ENCODE measurements around the gene GABARAPL1. TPM values are rescaled to one million over a fixed set of nuclear protein-coding genes. Genes with fewer than 3 reads are reported as not detected.

GABARAPL1 gene
- total RNA-seq, 1 experiment from 2014 or later: 24.1 TPM

DNA sequence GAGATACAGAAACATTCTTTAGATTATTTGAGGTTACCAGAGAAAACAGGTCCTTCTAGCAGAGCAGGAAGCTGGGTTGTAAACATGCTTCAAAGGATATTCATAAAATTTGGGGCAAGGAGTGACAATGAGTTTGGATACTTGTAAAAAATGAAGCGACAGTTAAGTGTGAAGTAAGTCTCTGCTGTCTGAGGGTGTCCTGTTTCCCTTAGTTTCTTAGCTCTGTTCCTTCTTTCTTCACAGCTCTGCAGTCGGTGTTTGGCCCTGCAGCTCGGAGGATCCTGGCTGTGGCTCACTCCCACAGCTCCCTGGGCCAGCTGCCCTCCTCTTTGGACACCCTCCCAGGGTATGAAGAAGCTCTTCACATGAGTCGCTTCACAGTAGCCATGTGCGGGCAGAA lies 23.0 kb upstream of the GABARAPL1 start:
- in situ Hi-C loops (cut with HindIII; ENCODE audit: low pct_unique_long_range_greater_than_20kb, low sequenced_read_pairs): no loop called here
- intact Hi-C loops (cut with micrococcal nuclease; ENCODE audit: unreplicated experiment): loop anchor here (1.0 kb wide), 1 partner anchor 36 kb away; no protein-coding TSS in a partner anchor
- H3K4me3 ChIP-seq (ENCODE audit: low read depth in 2 of 2, low read length in 2 of 2): no peak overlapping the region
- ChIA-PET POLR2A (interaction anchor here (0.6 to 0.7 kb wide), 2 partner anchors 87 to 319 kb away, joined by 8 to 11 read pairs; no protein-coding TSS in a partner anchor), CTCF (interaction anchor here (0.7 to 1.1 kb wide), 3 partner anchors 35 to 180 kb away, joined by 3 to 13 read pairs (median 4); no protein-coding TSS in a partner anchor)
- ATAC-seq: no peak
- no peaks in the 10 kb centered on the region for H3K27me3 ChIP-seq (ENCODE audit: control insufficient read depth, insufficient read depth, low read length)
- H3K4me1 ChIP-seq (ENCODE audit: control insufficient read depth, insufficient read depth, low read length): peaks cover 12% of the 10 kb centered on the region
- no peak for DNase-seq (ENCODE audit: low read depth, low spot score)
- no peaks in the 10 kb centered on the region for H3K36me3 ChIP-seq (ENCODE audit: control insufficient read depth, insufficient read depth, low read length)
- no TSS peak for BruUV-seq (replicated peaks)
- TF ChIP-seq POLR2AphosphoS5 (IDR thresholded peaks at IDR 0.05; ENCODE audit: low read depth, low read length): no peak
- no peaks in the 10 kb centered on the region for H3K9me3 ChIP-seq (ENCODE audit: control insufficient read depth, insufficient read depth, low read depth, low read length)
- H3K27ac ChIP-seq (ENCODE audit: low read length): no peak overlapping the region

DNA sequence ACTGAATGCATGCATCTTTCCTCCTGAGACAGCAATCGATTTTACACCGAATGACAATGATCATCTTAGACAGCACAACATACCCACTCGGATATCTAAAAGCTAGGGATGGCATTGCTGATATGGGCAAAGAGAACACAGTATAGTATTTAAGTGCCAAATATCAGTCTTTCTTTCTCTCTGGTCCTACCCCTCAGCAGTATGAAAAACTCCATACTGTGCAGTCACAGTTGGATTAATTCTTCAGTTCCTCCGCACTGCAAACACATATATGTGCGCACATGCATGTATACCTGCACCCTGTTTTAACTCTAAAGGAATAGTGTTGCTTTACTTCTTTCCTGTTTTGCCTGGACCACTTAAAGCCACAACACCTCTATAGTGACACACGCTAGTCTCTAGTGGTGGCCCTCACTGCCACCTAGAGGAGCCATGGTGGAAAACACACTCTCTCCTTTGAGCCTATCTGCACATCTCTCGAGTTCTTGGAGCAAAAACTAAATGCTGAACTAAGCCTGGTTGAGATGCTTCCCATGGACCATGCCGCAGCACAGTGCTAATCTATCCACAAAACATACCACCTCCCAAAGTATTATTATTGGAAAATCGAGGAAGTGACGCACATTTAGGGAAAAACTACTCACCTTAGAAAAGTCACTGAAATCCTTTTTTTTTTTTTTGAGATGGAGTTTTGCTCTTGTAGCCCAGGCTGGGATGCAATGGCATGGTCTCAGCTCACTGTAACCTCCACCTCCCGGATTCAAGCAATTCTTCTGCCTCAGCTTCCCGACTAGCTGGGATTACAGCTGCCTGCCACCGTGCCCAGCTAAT lies 21.9 kb upstream of the GABARAPL1 start:
- DNase-seq (ENCODE audit: low read depth, low spot score): peak; percentile 41
- peak overlapping the region; percentile 57; the same call in 1 of the 2 replicates for H3K27ac ChIP-seq (ENCODE audit: low read length)
- ChIA-PET CTCF (interaction anchor here (0.9 kb wide), 1 partner anchor 181 kb away, joined by 3 read pairs; no protein-coding TSS in a partner anchor), POLR2A (no interaction called here)
- peak; percentile 96 for ATAC-seq
- no peaks in the 10 kb centered on the region for H3K27me3 ChIP-seq (ENCODE audit: control insufficient read depth, insufficient read depth, low read length)
- BruUV-seq (replicated peaks): no TSS peak
- TF ChIP-seq SIN3A (IDR thresholded peaks at IDR 0.05; ENCODE audit: borderline replicate concordance, insufficient read depth, low read depth, low read length): no peak
- TF ChIP-seq, protein P1, sequence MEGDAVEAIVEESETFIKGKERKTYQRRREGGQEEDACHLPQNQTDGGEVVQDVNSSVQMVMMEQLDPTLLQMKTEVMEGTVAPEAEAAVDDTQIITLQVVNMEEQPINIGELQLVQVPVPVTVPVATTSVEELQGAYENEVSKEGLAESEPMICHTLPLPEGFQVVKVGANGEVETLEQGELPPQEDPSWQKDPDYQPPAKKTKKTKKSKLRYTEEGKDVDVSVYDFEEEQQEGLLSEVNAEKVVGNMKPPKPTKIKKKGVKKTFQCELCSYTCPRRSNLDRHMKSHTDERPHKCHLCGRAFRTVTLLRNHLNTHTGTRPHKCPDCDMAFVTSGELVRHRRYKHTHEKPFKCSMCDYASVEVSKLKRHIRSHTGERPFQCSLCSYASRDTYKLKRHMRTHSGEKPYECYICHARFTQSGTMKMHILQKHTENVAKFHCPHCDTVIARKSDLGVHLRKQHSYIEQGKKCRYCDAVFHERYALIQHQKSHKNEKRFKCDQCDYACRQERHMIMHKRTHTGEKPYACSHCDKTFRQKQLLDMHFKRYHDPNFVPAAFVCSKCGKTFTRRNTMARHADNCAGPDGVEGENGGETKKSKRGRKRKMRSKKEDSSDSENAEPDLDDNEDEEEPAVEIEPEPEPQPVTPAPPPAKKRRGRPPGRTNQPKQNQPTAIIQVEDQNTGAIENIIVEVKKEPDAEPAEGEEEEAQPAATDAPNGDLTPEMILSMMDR (IDR thresholded peaks at IDR 0.05): peak; percentile 82
- TF ChIP-seq TCF7L2 (IDR thresholded peaks at IDR 0.05; ENCODE audit: low read depth, low read length): no peak
- TF ChIP-seq, protein P2, sequence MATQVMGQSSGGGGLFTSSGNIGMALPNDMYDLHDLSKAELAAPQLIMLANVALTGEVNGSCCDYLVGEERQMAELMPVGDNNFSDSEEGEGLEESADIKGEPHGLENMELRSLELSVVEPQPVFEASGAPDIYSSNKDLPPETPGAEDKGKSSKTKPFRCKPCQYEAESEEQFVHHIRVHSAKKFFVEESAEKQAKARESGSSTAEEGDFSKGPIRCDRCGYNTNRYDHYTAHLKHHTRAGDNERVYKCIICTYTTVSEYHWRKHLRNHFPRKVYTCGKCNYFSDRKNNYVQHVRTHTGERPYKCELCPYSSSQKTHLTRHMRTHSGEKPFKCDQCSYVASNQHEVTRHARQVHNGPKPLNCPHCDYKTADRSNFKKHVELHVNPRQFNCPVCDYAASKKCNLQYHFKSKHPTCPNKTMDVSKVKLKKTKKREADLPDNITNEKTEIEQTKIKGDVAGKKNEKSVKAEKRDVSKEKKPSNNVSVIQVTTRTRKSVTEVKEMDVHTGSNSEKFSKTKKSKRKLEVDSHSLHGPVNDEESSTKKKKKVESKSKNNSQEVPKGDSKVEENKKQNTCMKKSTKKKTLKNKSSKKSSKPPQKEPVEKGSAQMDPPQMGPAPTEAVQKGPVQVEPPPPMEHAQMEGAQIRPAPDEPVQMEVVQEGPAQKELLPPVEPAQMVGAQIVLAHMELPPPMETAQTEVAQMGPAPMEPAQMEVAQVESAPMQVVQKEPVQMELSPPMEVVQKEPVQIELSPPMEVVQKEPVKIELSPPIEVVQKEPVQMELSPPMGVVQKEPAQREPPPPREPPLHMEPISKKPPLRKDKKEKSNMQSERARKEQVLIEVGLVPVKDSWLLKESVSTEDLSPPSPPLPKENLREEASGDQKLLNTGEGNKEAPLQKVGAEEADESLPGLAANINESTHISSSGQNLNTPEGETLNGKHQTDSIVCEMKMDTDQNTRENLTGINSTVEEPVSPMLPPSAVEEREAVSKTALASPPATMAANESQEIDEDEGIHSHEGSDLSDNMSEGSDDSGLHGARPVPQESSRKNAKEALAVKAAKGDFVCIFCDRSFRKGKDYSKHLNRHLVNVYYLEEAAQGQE (IDR thresholded peaks at IDR 0.05; ENCODE audit: insufficient read depth in 1 of 2, low read depth in 2 of 2, low read length in 1 of 2): no peak
- no peaks in the 10 kb centered on the region for H3K9me3 ChIP-seq (ENCODE audit: control insufficient read depth, insufficient read depth, low read depth, low read length)
- H3K36me3 ChIP-seq (ENCODE audit: control insufficient read depth, insufficient read depth, low read length): no peaks in the 10 kb centered on the region
- H3K4me3 ChIP-seq (ENCODE audit: low read depth in 2 of 2, low read length in 2 of 2): no peak overlapping the region
- peaks cover 12% of the 10 kb centered on the region for H3K4me1 ChIP-seq (ENCODE audit: control insufficient read depth, insufficient read depth, low read length)
- intact Hi-C loops (cut with micrococcal nuclease; ENCODE audit: unreplicated experiment) (loop anchor here (1.0 kb wide), 1 partner anchor 37 kb away; no protein-coding TSS in a partner anchor), in situ Hi-C loops (cut with HindIII; ENCODE audit: low pct_unique_long_range_greater_than_20kb, low sequenced_read_pairs) (no loop called here)

DNA sequence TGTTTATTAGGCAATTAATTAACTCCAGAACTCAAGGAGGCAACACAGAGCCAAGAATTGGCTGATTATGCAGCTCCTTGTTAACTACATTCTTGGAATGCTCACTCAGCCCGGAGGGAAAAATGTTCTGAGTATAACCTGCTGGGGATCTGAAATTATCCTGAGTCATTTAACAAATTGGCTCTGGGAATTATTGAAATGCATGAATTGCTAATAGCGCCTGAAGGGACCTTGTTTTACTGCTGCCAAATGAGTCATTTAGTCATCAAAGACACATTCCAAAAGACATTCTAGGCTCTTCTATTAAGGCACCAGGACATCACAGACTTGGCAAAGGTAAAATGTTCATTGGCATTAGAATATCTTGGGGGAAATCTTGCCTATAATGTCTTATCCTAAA lies 20.8 kb upstream of the GABARAPL1 start:
- ChIA-PET CTCF (no interaction called here), POLR2A (no interaction called here)
- intact Hi-C loops (cut with micrococcal nuclease; ENCODE audit: unreplicated experiment) (no loop called here), in situ Hi-C loops (cut with HindIII; ENCODE audit: low pct_unique_long_range_greater_than_20kb, low sequenced_read_pairs) (no loop called here)
- ATAC-seq: peak; percentile 75
- no TSS peak for BruUV-seq (replicated peaks)
- no peak for TF ChIP-seq SIN3A (IDR thresholded peaks at IDR 0.05; ENCODE audit: borderline replicate concordance, insufficient read depth, low read depth, low read length)
- TF ChIP-seq, protein P1 (IDR thresholded peaks at IDR 0.05): no peak
- TF ChIP-seq, protein P2 (IDR thresholded peaks at IDR 0.05; ENCODE audit: insufficient read depth in 1 of 2, low read depth in 2 of 2, low read length in 1 of 2): no peak
- TF ChIP-seq POLR2AphosphoS5 (IDR thresholded peaks at IDR 0.05; ENCODE audit: low read depth, low read length): no peak
- peak; percentile 44 for TF ChIP-seq TCF7L2 (IDR thresholded peaks at IDR 0.05; ENCODE audit: low read depth, low read length)
- Histone ChIP-seq H3K27me3 (ENCODE audit: control insufficient read depth, insufficient read depth, low read length) (no peaks in the 10 kb centered on the region), H3K9me3 (ENCODE audit: control insufficient read depth, insufficient read depth, low read depth, low read length) (no peaks in the 10 kb centered on the region), H3K36me3 (ENCODE audit: control insufficient read depth, insufficient read depth, low read length) (no peaks in the 10 kb centered on the region), H3K4me3 (ENCODE audit: low read depth in 2 of 2, low read length in 2 of 2) (no peak overlapping the region), H3K27ac (ENCODE audit: low read length) (peak overlapping the region; percentile 57; the same call in 1 of the 2 replicates), H3K4me1 (ENCODE audit: control insufficient read depth, insufficient read depth, low read length) (peaks cover 12% of the 10 kb centered on the region)
- DNase-seq (ENCODE audit: low read depth, low spot score): no peak

All from Panc1 (cell line).